HEK293T (cell line): Measurements from ENCODE around the gene MYMX.

ENCODE experiments used
- ARNT ChIP-seq: fragments of 450-650 bp; IDR thresholded peaks from 2 replicates; pipeline ENCODE4 v1.6.1; 2017; ENCODE audit warnings: mild to moderate bottlenecking
- BHLHE40 ChIP-seq: fragments of 450-650 bp; IDR thresholded peaks from 2 replicates; pipeline ENCODE4 v1.6.1; 2016; ENCODE audit warnings: mild to moderate bottlenecking, moderate library complexity, borderline replicate concordance
- FOXA1 ChIP-seq: fragments of 450-650 bp; IDR thresholded peaks from 2 replicates; pipeline ENCODE4 v1.6.1; 2016; ENCODE audit warnings: mild to moderate bottlenecking
- FOXM1 ChIP-seq: fragments of 450-650 bp; IDR thresholded peaks from 2 replicates; pipeline ENCODE4 v1.6.1; 2017; ENCODE audit warnings: mild to moderate bottlenecking, borderline replicate concordance
- HDGF ChIP-seq: fragments of 450-650 bp; IDR thresholded peaks from 2 replicates; pipeline ENCODE4 v1.6.1; 2017; ENCODE audit warnings: antibody characterized with exemption, borderline replicate concordance
- LEF1 ChIP-seq: fragments of 450-650 bp; IDR thresholded peaks from 2 replicates; pipeline ENCODE4 v1.6.1; 2017; ENCODE audit warnings: mild to moderate bottlenecking, borderline replicate concordance
- NFRKB ChIP-seq: fragments of 450-650 bp; IDR thresholded peaks from 2 replicates; pipeline ENCODE4 v1.6.1; 2016; ENCODE audit warnings: mild to moderate bottlenecking, moderate library complexity
- SP1 ChIP-seq: fragments of 450-650 bp; IDR thresholded peaks from 2 replicates; pipeline ENCODE4 v1.6.1; 2017
- SUZ12 ChIP-seq: fragments of 450-650 bp; IDR thresholded peaks from 2 replicates; pipeline ENCODE4 v1.6.1; 2016; ENCODE audit warnings: mild to moderate bottlenecking

DNA sequence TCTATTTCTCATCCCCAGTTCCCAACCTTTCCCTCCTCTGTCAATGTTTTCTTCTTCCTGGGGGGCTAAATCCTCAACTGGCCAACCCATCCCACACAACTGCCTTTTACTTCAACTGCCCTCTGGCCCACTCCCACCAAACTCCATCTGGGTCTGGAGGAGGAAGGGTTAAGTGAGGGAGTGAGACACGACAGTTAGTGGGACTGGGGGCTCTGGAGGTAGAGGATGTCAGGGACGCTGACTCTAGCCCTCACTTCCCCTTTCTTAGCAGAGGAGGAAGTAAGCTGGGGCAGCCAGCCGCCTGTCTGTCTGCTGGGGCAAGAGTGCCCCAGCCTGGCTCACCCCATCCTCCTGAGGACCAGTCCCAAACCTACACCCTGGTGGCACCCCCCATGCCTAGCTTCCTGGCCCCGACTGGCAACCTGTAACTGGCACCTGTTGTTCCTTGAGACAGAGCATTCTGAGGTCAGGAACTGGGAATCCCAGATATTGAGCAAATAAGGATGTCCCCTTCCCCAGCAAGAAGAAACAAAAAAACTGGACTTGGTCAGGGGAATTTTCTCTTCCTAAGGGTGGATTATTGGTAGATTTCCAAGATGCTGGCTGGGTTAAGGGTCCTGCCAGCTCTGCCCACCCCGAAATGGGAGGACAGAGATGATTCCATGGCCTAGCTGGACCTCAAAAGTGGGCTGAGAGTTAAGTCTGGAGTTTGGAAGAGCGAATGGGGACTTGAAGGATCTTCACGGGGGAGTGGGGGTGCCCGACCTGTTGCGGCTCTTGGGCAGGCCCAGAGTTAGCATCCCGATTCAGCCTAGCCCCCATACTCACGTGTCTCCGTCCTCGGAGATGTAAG, 47.7 kb downstream of the MYMX start:
- TF ChIP-seq FOXA1 (no peak), FOXM1 (no peak), SP1 (no peak), SUZ12 (no peak), HDGF (no peak), BHLHE40 (no peak), LEF1 (no peak), ARNT (no peak), NFRKB (no peak)
